ENCODE measurements around the gene RAD23A. TPM values are rescaled to one million over a fixed set of nuclear protein-coding genes. Genes with fewer than 3 reads are reported as not detected.
"Not testable (repeated sequence)": the region's sequence is repeated elsewhere in the genome, so short reads cannot be mapped to it uniquely, and the experiment has no call there.

The RAD23A gene
- total RNA-seq, 1 donor from 2014 or later = 78.8 TPM

- H3K4me1 Mint-ChIP-seq (ENCODE audit: low read depth) = peaks cover 12% of the 10 kb centered on the region
- DNase-seq (ENCODE audit: low spot score, unreplicated experiment) = no peak
- H3K27ac Mint-ChIP-seq = no peak overlapping the region
- TF ChIP-seq CTCF (IDR thresholded peaks at IDR 0.05; ENCODE audit: unreplicated experiment) = no peak
- no peak overlapping the region for H3K4me3 Mint-ChIP-seq (ENCODE audit: low read depth)
- H3K27me3 Mint-ChIP-seq = no peaks in the 10 kb centered on the region
- H3K36me3 Mint-ChIP-seq (ENCODE audit: insufficient read depth) = peaks cover 24% of the 10 kb centered on the region
- no peaks in the 10 kb centered on the region for H3K9me3 Mint-ChIP-seq (ENCODE audit: low read depth)
These were observed 3.1 kb downstream of the RAD23A start for GRCh38 chr19:12948612-12949362.

- no peak overlapping the region for H3K27ac Mint-ChIP-seq
- H3K27me3 Mint-ChIP-seq = no peaks in the 10 kb centered on the region
- TF ChIP-seq CTCF (IDR thresholded peaks at IDR 0.05; ENCODE audit: unreplicated experiment) = no peak
- H3K4me3 Mint-ChIP-seq (ENCODE audit: low read depth) = no peak overlapping the region
- peaks cover 25% of the 10 kb centered on the region for H3K36me3 Mint-ChIP-seq (ENCODE audit: insufficient read depth)
- DNase-seq (ENCODE audit: low spot score, unreplicated experiment) = no peak
- peaks cover 12% of the 10 kb centered on the region for H3K4me1 Mint-ChIP-seq (ENCODE audit: low read depth)
- no peaks in the 10 kb centered on the region for H3K9me3 Mint-ChIP-seq (ENCODE audit: low read depth)
These were observed 4.0 kb downstream of the RAD23A start for GRCh38 chr19:12949363-12950283.

GRCh38 chr19:12952050-12952449 is 6.4 kb downstream of the RAD23A start:
- Mint-ChIP-seq H3K36me3 (ENCODE audit: insufficient read depth) (peaks cover 25% of the 10 kb centered on the region), H3K27ac (peak overlapping the region; percentile 7)
- not testable (repeated sequence) for DNase-seq (ENCODE audit: low spot score, unreplicated experiment); H3K27me3 Mint-ChIP-seq; H3K4me1 Mint-ChIP-seq (ENCODE audit: low read depth); H3K9me3 Mint-ChIP-seq (ENCODE audit: low read depth); H3K4me3 Mint-ChIP-seq (ENCODE audit: low read depth)

GRCh38 chr19:12952488-12953137 is 7.0 kb downstream of the RAD23A start:
- peaks cover 9% of the 10 kb centered on the region for H3K4me1 Mint-ChIP-seq (ENCODE audit: low read depth)
- TF ChIP-seq CTCF (IDR thresholded peaks at IDR 0.05; ENCODE audit: unreplicated experiment) = no peak
- no peaks in the 10 kb centered on the region for H3K9me3 Mint-ChIP-seq (ENCODE audit: low read depth)
- peaks cover 24% of the 10 kb centered on the region for H3K36me3 Mint-ChIP-seq (ENCODE audit: insufficient read depth)
- DNase-seq (ENCODE audit: low spot score, unreplicated experiment) = no peak
- H3K27me3 Mint-ChIP-seq = no peaks in the 10 kb centered on the region
- H3K27ac Mint-ChIP-seq = no peak overlapping the region
- no peak overlapping the region for H3K4me3 Mint-ChIP-seq (ENCODE audit: low read depth)

GRCh38 chr19:12953138-12953798 is 7.6 kb downstream of the RAD23A start:
- no peak for DNase-seq (ENCODE audit: low spot score, unreplicated experiment)
- peaks cover 22% of the 10 kb centered on the region for H3K36me3 Mint-ChIP-seq (ENCODE audit: insufficient read depth)
- peaks cover 8% of the 10 kb centered on the region for H3K4me1 Mint-ChIP-seq (ENCODE audit: low read depth)
- no peak overlapping the region for H3K27ac Mint-ChIP-seq
- H3K9me3 Mint-ChIP-seq (ENCODE audit: low read depth) = no peaks in the 10 kb centered on the region
- H3K4me3 Mint-ChIP-seq (ENCODE audit: low read depth) = no peak overlapping the region
- no peaks in the 10 kb centered on the region for H3K27me3 Mint-ChIP-seq
- no peak for TF ChIP-seq CTCF (IDR thresholded peaks at IDR 0.05; ENCODE audit: unreplicated experiment)

Data from progenitor cell of endocrine pancreas (in vitro differentiated cells).